GM12878 (cell line): ENCODE data around the gene MINPP1.

Experiments
- BACH1 ChIP-seq: fragments of 450-650 bp; IDR thresholded peaks from 2 replicates; pipeline ENCODE4 v1.6.1; 2017; ENCODE audit warnings: mild to moderate bottlenecking, borderline replicate concordance
- CTCF ChIP-seq, 3 experiments: IDR thresholded peaks in 2 of 3; conservative IDR thresholded peaks in 1 of 3; 2 replicates each; pipeline ENCODE4 v1.5.1; 2011; ENCODE audit warnings: low read depth in 3 of 3, low read length in 3 of 3, mild to moderate bottlenecking in 3 of 3, control low read depth in 2 of 3, moderate library complexity in 2 of 3, inconsistent platforms in 1 of 3, mixed read lengths in 1 of 3; ENCODE audit not compliant: control insufficient read depth in 2 of 3, insufficient read depth in 1 of 3; ENCODE audit errors: extremely low read depth in 1 of 3
- NR2F1 ChIP-seq: fragments of 450-650 bp; conservative IDR thresholded peaks from 2 replicates; pipeline ENCODE4 v1.6.1; 2017; ENCODE audit warnings: mild to moderate bottlenecking
- POLR2A ChIP-seq: IDR thresholded peaks from 2 replicates; pipeline ENCODE4 v1.6.1; 2011; ENCODE audit warnings: low read depth, mild to moderate bottlenecking, low read length
- RAD21 ChIP-seq: IDR thresholded peaks from 2 replicates; pipeline ENCODE4 v1.6.1; 2011; ENCODE audit warnings: mild to moderate bottlenecking, low read depth, low read length, moderate library complexity; ENCODE audit not compliant: insufficient read depth
- RELA ChIP-seq: fragments of 450-650 bp; IDR thresholded peaks from 2 replicates; pipeline ENCODE4 v1.8.0; 2014; ENCODE audit warnings: borderline replicate concordance; ENCODE audit not compliant: partially characterized antibody
- YY1 ChIP-seq: IDR thresholded peaks from 2 replicates; pipeline ENCODE4 v1.6.1; 2011; ENCODE audit warnings: low read depth, mild to moderate bottlenecking, low read length

GRCh38 chr10:87510025-87510424, 5.3 kb downstream of the MINPP1 start:
- TF ChIP-seq NR2F1 (no peak), CTCF (IDR thresholded peaks at IDR 0.05 in 2 of 3, conservative IDR thresholded peaks at IDR 0.05 in 1 of 3; ENCODE audit: control insufficient read depth in 2 of 3, extremely low read depth in 1 of 3, insufficient read depth in 1 of 3, low read depth in 3 of 3, low read length in 3 of 3) (no peak), POLR2A (no peak), YY1 (no peak), RELA (no peak), RAD21 (no peak), BACH1 (no peak)
